CD14-positive monocyte (primary cell): Measurements from ENCODE around the gene CADM4. TPM values are rescaled to one million over a fixed set of nuclear protein-coding genes. Genes with fewer than 3 reads are reported as not detected.
A peak's percentile ranks its signal among the peaks of the same experiment; 100 is the strongest.

Experiments
- DNase-seq, 3 donors: peaks; one replicate each; pipeline ENCODE4 v3.0.0-alpha.2; 2011 to 2022
- H2AFZ ChIP-seq: 2 replicates; pipeline ENCODE4 v1.6.0; 2012; ENCODE audit warnings: mild to moderate bottlenecking, low read depth, low read length, inconsistent platforms; ENCODE audit not compliant: insufficient read depth, poor library complexity, severe bottlenecking
- H3K27ac ChIP-seq, 2 donors: 1 replicate in 1 of 2; 2 replicates in 1 of 2; pipeline ENCODE4 v1.5.1; 2012 to 2013; ENCODE audit warnings: low read length in 2 of 2, control low read depth in 1 of 2, inconsistent platforms in 1 of 2, low read depth in 1 of 2, mild to moderate bottlenecking in 1 of 2
- H3K27me3 ChIP-seq, 2 donors: one replicate each; pipeline versions ENCODE4 v1.6.0 to v1.6.1; 2011 to 2013; ENCODE audit warnings: low read length in 2 of 2; ENCODE audit not compliant: control insufficient read depth in 2 of 2, insufficient read depth in 2 of 2
- H3K36me3 ChIP-seq, 2 donors: replicated peaks in 1 of 2; 1 replicate in 1 of 2; 2 replicates in 1 of 2; pipeline versions ENCODE4 v1.5.1 to v1.6.1; 2012 to 2013; ENCODE audit warnings: low read length in 2 of 2, control low read depth in 1 of 2, inconsistent platforms in 1 of 2, mild to moderate bottlenecking in 1 of 2; ENCODE audit not compliant: insufficient read depth in 2 of 2, control insufficient read depth in 1 of 2
- H3K4me1 ChIP-seq, 2 donors: 1 replicate in 1 of 2; 2 replicates in 1 of 2; pipeline versions ENCODE4 v1.5.1 to v1.6.1; 2012 to 2013; ENCODE audit warnings: low read length in 2 of 2, control low read depth in 1 of 2, inconsistent platforms in 1 of 2, mild to moderate bottlenecking in 1 of 2, moderate library complexity in 1 of 2; ENCODE audit not compliant: insufficient read depth in 2 of 2, control insufficient read depth in 1 of 2
- H3K4me2 ChIP-seq: replicated peaks from 2 replicates; pipeline ENCODE3; 2012; ENCODE audit warnings: low read length, moderate library complexity, mild to moderate bottlenecking; ENCODE audit not compliant: poor library complexity, severe bottlenecking; ENCODE audit errors: extremely low read depth
- H3K4me3 ChIP-seq, 3 experiments: fragments of 200-600 bp in 1 of 3; sonication (generic) in 1 of 3; replicated peaks in 1 of 3; 1 replicate in 2 of 3; 2 replicates in 1 of 3; pipeline ENCODE4 v1.5.1; 2011 to 2013; ENCODE audit warnings: low read length in 3 of 3, mild to moderate bottlenecking in 3 of 3, control low read depth in 2 of 3, low read depth in 2 of 3, inconsistent platforms in 1 of 3, moderate library complexity in 1 of 3
- H3K79me2 ChIP-seq: 2 replicates; pipeline ENCODE4 v1.6.0; 2012; ENCODE audit warnings: mild to moderate bottlenecking, control low read depth, inconsistent platforms, low read length, moderate library complexity; ENCODE audit not compliant: insufficient read depth
- H3K9ac ChIP-seq: 2 replicates; pipeline ENCODE4 v1.6.0; 2017; ENCODE audit warnings: low read length, mild to moderate bottlenecking; ENCODE audit not compliant: insufficient read depth, poor library complexity, severe bottlenecking
- H3K9me3 ChIP-seq, 2 donors: replicated peaks in 1 of 2; 1 replicate in 1 of 2; 2 replicates in 1 of 2; pipeline versions ENCODE4 v1.5.1 to v1.6.1; 2012 to 2013; ENCODE audit warnings: low read length in 2 of 2, control low read depth in 1 of 2; ENCODE audit not compliant: control insufficient read depth in 1 of 2, insufficient read depth in 1 of 2
- H4K20me1 ChIP-seq: 2 replicates; pipeline ENCODE4 v1.6.0; 2012; ENCODE audit warnings: mild to moderate bottlenecking, low read length, control low read depth, moderate library complexity; ENCODE audit not compliant: insufficient read depth
- H3K27ac Mint-ChIP-seq, 7 donors: one replicate each; pipeline ENCODE4 v1.8.0; 2020; ENCODE audit warnings: mild to moderate bottlenecking in 7 of 7, mixed read lengths in 7 of 7, moderate library complexity in 6 of 7, inconsistent platforms in 2 of 7
- H3K27me3 Mint-ChIP-seq, 3 donors: one replicate each; pipeline ENCODE4 v1.8.0; 2021 to 2022; ENCODE audit warnings: low read depth in 3 of 3, mild to moderate bottlenecking in 3 of 3, mixed read lengths in 3 of 3, moderate library complexity in 3 of 3, inconsistent platforms in 1 of 3
- H3K36me3 Mint-ChIP-seq, 2 donors: one replicate each; pipeline ENCODE4 v1.8.0; 2020; ENCODE audit warnings: mixed read lengths in 2 of 2, inconsistent platforms in 1 of 2, mild to moderate bottlenecking in 1 of 2
- H3K4me1 Mint-ChIP-seq: one replicate; pipeline ENCODE4 v1.8.0; 2020; ENCODE audit warnings: mild to moderate bottlenecking, mixed read lengths
- H3K4me3 Mint-ChIP-seq, 2 donors: one replicate each; pipeline ENCODE4 v1.8.0; 2020; ENCODE audit warnings: mild to moderate bottlenecking in 2 of 2, mixed read lengths in 2 of 2, moderate library complexity in 1 of 2
- H3K9me3 Mint-ChIP-seq, 7 donors: one replicate each; pipeline ENCODE4 v1.8.0; 2020 to 2022; ENCODE audit warnings: mixed read lengths in 7 of 7, mild to moderate bottlenecking in 6 of 7, moderate library complexity in 6 of 7, inconsistent platforms in 2 of 7
- WGBS: methylation state at CpG from one replicate; pipeline ENCODE4 v1.1.5; 2013; ENCODE audit warnings: missing lambda C conversion rate; ENCODE audit not compliant: insufficient coverage; 5-methylcytosine and 5-hydroxymethylcytosine counted together
- intact Hi-C, 2 donors: fragments of 100-400 bp; cut with micrococcal nuclease; formaldehyde crosslinking; loops; one replicate each; pipeline versions ENCODE4 v1.15.0 to v1.15.1; 2023
- polyA plus RNA-seq, 3 donors: library from polyadenylated mRNA; depleted of rRNA in 1 of 3; unstranded in 2 of 3; stranded (reverse) in 1 of 3; fragments of 300-500 nt in 2 of 3; fragments of >200 nt in 1 of 3; fragmentation: Illumina TruSeq in 2 of 3; gene quantifications; 1 replicate in 2 of 3; 2 replicates in 1 of 3; pipeline ENCODE4 v1.2.3, GENCODE V29; 2012 to 2021
- TF ChIP-seq, protein P1 (sequence below): fragments of 200-600 bp; IDR thresholded peaks from one replicate; pipeline ENCODE4 v1.8.0; 2022; ENCODE audit warnings: antibody characterized with exemption, mild to moderate bottlenecking

Gene CADM4
- polyA plus RNA-seq, 3 donors: 0.10 to 0.91 (median 0.31) TPM

GRCh38 chr19:43582495-43582894 lies 57.2 kb downstream of the CADM4 start:
- DNase-seq: no peak
- Histone ChIP-seq H3K79me2 (no peaks in the 10 kb centered on the region), H4K20me1 (no peaks in the 10 kb centered on the region), H3K9me3 (no peaks in the 10 kb centered on the region), H3K4me1 (peaks cover 27 to 29% of the 10 kb centered on the region in 2 donors), H3K27ac (no peak overlapping the region), H2AFZ (no peak overlapping the region), H3K9ac (no peak overlapping the region), H3K4me3 (no peak overlapping the region), H3K36me3 (peaks cover 0 to 6% of the 10 kb centered on the region in 2 donors), H3K4me2 (no peak overlapping the region), H3K27me3 (no peaks in the 10 kb centered on the region)
- WGBS: no CpG with 5 or more reads among the region's 2 CpGs
- TF ChIP-seq, protein P1, sequence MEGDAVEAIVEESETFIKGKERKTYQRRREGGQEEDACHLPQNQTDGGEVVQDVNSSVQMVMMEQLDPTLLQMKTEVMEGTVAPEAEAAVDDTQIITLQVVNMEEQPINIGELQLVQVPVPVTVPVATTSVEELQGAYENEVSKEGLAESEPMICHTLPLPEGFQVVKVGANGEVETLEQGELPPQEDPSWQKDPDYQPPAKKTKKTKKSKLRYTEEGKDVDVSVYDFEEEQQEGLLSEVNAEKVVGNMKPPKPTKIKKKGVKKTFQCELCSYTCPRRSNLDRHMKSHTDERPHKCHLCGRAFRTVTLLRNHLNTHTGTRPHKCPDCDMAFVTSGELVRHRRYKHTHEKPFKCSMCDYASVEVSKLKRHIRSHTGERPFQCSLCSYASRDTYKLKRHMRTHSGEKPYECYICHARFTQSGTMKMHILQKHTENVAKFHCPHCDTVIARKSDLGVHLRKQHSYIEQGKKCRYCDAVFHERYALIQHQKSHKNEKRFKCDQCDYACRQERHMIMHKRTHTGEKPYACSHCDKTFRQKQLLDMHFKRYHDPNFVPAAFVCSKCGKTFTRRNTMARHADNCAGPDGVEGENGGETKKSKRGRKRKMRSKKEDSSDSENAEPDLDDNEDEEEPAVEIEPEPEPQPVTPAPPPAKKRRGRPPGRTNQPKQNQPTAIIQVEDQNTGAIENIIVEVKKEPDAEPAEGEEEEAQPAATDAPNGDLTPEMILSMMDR: no peak
- no peak overlapping the region for H3K4me3 Mint-ChIP-seq
- peaks cover 37% of the 10 kb centered on the region for H3K4me1 Mint-ChIP-seq
- H3K27ac Mint-ChIP-seq: no peak overlapping the region
- H3K9me3 Mint-ChIP-seq: no peaks in the 10 kb centered on the region
- H3K27me3 Mint-ChIP-seq: peaks cover 0 to 3% (median 0%) of the 10 kb centered on the region in 3 donors
- peaks cover 8 to 17% of the 10 kb centered on the region in 2 donors for H3K36me3 Mint-ChIP-seq
- intact Hi-C loops: loop anchor here in 1 of 2 donors (5.0 kb wide), 1 partner anchor 50 kb away; the partner anchor contains the start of gene ZNF575

GRCh38 chr19:43581467-43581866 lies 58.2 kb downstream of the CADM4 start:
- Histone ChIP-seq H3K27me3 (no peaks in the 10 kb centered on the region), H3K36me3 (peaks cover 0 to 2% of the 10 kb centered on the region in 2 donors), H4K20me1 (no peaks in the 10 kb centered on the region), H3K4me3 (no peak overlapping the region), H3K27ac (no peak overlapping the region), H3K9me3 (no peaks in the 10 kb centered on the region), H3K9ac (no peak overlapping the region), H3K4me1 (peaks cover 28 to 30% of the 10 kb centered on the region in 2 donors), H3K79me2 (no peaks in the 10 kb centered on the region), H2AFZ (peak overlapping the region; percentile 92), H3K4me2 (no peak overlapping the region)
- Mint-ChIP-seq H3K36me3 (peaks cover 8 to 9% of the 10 kb centered on the region in 2 donors), H3K4me3 (peak overlapping the region in 1 of 2 donors; percentile 26), H3K27me3 (peaks cover 0 to 4% (median 0%) of the 10 kb centered on the region in 3 donors), H3K27ac (peak overlapping the region in 3 of 7 donors; percentile 9 to 90 (median 55)), H3K9me3 (no peaks in the 10 kb centered on the region), H3K4me1 (peaks cover 37% of the 10 kb centered on the region)
- TF ChIP-seq, protein P1: no peak
- no peak for DNase-seq
- WGBS: 17% methylated on average over 1 of the region's 7 CpGs
- intact Hi-C loops: loop anchor here in 1 of 2 donors (5.0 kb wide), 1 partner anchor 49 kb away; the partner anchor contains the start of gene ZNF575
